ENCODE measurements around the gene ATAD3B. TPM values are rescaled to one million over a fixed set of nuclear protein-coding genes. Genes with fewer than 3 reads are reported as not detected.

The ATAD3B gene
- total RNA-seq, 1 experiment from 2014 or later = 63.6 TPM

- no peaks in the 10 kb centered on the region for H3K9me3 Mint-ChIP-seq
- H3K36me3 Mint-ChIP-seq = no peaks in the 10 kb centered on the region
- ATAC-seq = peak; percentile 4
- peak; percentile 72 for DNase-seq (ENCODE audit: low spot score)
- peaks cover 6% of the 10 kb centered on the region; the same call in 1 of the 2 replicates for H3K27me3 Mint-ChIP-seq (ENCODE audit: low read depth)
- peak overlapping the region; percentile 71 for H3K4me3 Mint-ChIP-seq
- peaks cover 28% of the 10 kb centered on the region for H3K4me1 Mint-ChIP-seq
- TF ChIP-seq MLX (CRISPR knock-in tag; IDR thresholded peaks at IDR 0.05) (no peak), FOXJ3 (CRISPR knock-in tag; IDR thresholded peaks at IDR 0.05; ENCODE audit: borderline replicate concordance) (no peak), GTF2I (CRISPR knock-in tag; conservative IDR thresholded peaks at IDR 0.05) (no peak), ZNF423 (CRISPR knock-in tag; IDR thresholded peaks at IDR 0.05) (peak; percentile 80), TP53 (CRISPR knock-in tag; IDR thresholded peaks at IDR 0.05) (peak; percentile 45; the same call in 1 of the 2 replicates), GRHL2 (CRISPR knock-in tag; IDR thresholded peaks at IDR 0.05; ENCODE audit: insufficient replicate concordance, severe bottlenecking) (no peak), CREM (CRISPR knock-in tag; IDR thresholded peaks at IDR 0.05) (0 out of 2 replicates have a peak, but pooled peaks have one; percentile 18), HMGA2 (CRISPR knock-in tag; IDR thresholded peaks at IDR 0.05) (no peak), USF1 (CRISPR knock-in tag; IDR thresholded peaks at IDR 0.05) (peak; percentile 26; the same call in 1 of the 2 replicates), SP1 (CRISPR knock-in tag; conservative IDR thresholded peaks at IDR 0.05) (peak; percentile 32; the same call in 1 of the 2 replicates)
- TF ChIP-seq, protein P1, sequence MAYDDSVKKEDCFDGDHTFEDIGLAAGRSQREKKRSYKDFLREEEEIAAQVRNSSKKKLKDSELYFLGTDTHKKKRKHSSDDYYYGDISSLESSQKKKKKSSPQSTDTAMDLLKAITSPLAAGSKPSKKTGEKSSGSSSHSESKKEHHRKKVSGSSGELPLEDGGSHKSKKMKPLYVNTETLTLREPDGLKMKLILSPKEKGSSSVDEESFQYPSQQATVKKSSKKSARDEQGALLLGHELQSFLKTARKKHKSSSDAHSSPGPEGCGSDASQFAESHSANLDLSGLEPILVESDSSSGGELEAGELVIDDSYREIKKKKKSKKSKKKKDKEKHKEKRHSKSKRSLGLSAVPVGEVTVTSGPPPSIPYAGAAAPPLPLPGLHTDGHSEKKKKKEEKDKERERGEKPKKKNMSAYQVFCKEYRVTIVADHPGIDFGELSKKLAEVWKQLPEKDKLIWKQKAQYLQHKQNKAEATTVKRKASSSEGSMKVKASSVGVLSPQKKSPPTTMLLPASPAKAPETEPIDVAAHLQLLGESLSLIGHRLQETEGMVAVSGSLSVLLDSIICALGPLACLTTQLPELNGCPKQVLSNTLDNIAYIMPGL (CRISPR knock-in tag; IDR thresholded peaks at IDR 0.05) = peak; percentile 22; the same call in 1 of the 2 replicates
- TF ChIP-seq, protein P2, sequence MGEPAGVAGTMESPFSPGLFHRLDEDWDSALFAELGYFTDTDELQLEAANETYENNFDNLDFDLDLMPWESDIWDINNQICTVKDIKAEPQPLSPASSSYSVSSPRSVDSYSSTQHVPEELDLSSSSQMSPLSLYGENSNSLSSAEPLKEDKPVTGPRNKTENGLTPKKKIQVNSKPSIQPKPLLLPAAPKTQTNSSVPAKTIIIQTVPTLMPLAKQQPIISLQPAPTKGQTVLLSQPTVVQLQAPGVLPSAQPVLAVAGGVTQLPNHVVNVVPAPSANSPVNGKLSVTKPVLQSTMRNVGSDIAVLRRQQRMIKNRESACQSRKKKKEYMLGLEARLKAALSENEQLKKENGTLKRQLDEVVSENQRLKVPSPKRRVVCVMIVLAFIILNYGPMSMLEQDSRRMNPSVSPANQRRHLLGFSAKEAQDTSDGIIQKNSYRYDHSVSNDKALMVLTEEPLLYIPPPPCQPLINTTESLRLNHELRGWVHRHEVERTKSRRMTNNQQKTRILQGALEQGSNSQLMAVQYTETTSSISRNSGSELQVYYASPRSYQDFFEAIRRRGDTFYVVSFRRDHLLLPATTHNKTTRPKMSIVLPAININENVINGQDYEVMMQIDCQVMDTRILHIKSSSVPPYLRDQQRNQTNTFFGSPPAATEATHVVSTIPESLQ (CRISPR knock-in tag; IDR thresholded peaks at IDR 0.05) = no peak
- H3K27ac Mint-ChIP-seq = no peak overlapping the region
- CTCF ChIA-PET = interaction anchor here (1.1 to 2.1 kb wide), 8 partner anchors 14 to 82 kb away, joined by 3 to 11 read pairs (median 5); partner anchors contain the start of genes ANKRD65, AURKAIP1, CCNL2 and MRPL20
- POLR2A ChIA-PET = interaction anchor here (0.6 to 2.5 kb wide), 4 partner anchors 11 to 65 kb away, joined by 7 read pairs; partner anchors contain the start of gene CCNL2
Measured at GRCh38 chr1:1434131-1434823, 37.3 kb upstream of the ATAD3B start.

- peak overlapping the region; percentile 84; the same call in 1 of the 2 replicates for H3K27ac Mint-ChIP-seq
- POLR2A ChIA-PET = interaction anchor here (2.5 kb wide), 1 partner anchor 27 kb away, joined by 7 read pairs; no protein-coding TSS in a partner anchor
- TF ChIP-seq OVOL2 (CRISPR knock-in tag; IDR thresholded peaks at IDR 0.05; ENCODE audit: borderline replicate concordance) (no peak), ZNF423 (CRISPR knock-in tag; IDR thresholded peaks at IDR 0.05) (no peak), TEAD1 (CRISPR knock-in tag; IDR thresholded peaks at IDR 0.05) (no peak), MLX (CRISPR knock-in tag; IDR thresholded peaks at IDR 0.05) (no peak), SMAD4 (CRISPR knock-in tag; IDR thresholded peaks at IDR 0.05) (no peak), TP53 (CRISPR knock-in tag; IDR thresholded peaks at IDR 0.05) (0 out of 2 replicates have a peak, but pooled peaks have one; percentile 23), CBFB (CRISPR knock-in tag; IDR thresholded peaks at IDR 0.05; ENCODE audit: low read depth) (0 out of 2 replicates have a peak, but pooled peaks have one; percentile 14)
- TF ChIP-seq, protein P3, sequence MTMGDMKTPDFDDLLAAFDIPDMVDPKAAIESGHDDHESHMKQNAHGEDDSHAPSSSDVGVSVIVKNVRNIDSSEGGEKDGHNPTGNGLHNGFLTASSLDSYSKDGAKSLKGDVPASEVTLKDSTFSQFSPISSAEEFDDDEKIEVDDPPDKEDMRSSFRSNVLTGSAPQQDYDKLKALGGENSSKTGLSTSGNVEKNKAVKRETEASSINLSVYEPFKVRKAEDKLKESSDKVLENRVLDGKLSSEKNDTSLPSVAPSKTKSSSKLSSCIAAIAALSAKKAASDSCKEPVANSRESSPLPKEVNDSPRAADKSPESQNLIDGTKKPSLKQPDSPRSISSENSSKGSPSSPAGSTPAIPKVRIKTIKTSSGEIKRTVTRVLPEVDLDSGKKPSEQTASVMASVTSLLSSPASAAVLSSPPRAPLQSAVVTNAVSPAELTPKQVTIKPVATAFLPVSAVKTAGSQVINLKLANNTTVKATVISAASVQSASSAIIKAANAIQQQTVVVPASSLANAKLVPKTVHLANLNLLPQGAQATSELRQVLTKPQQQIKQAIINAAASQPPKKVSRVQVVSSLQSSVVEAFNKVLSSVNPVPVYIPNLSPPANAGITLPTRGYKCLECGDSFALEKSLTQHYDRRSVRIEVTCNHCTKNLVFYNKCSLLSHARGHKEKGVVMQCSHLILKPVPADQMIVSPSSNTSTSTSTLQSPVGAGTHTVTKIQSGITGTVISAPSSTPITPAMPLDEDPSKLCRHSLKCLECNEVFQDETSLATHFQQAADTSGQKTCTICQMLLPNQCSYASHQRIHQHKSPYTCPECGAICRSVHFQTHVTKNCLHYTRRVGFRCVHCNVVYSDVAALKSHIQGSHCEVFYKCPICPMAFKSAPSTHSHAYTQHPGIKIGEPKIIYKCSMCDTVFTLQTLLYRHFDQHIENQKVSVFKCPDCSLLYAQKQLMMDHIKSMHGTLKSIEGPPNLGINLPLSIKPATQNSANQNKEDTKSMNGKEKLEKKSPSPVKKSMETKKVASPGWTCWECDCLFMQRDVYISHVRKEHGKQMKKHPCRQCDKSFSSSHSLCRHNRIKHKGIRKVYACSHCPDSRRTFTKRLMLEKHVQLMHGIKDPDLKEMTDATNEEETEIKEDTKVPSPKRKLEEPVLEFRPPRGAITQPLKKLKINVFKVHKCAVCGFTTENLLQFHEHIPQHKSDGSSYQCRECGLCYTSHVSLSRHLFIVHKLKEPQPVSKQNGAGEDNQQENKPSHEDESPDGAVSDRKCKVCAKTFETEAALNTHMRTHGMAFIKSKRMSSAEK (CRISPR knock-in tag; IDR thresholded peaks at IDR 0.05; ENCODE audit: borderline replicate concordance) = no peak
- ATAC-seq (no peak), DNase-seq (ENCODE audit: low spot score) (no peak)
- H3K4me1 Mint-ChIP-seq = peaks cover 27% of the 10 kb centered on the region
- peaks cover 6% of the 10 kb centered on the region; the same call in 1 of the 2 replicates for H3K27me3 Mint-ChIP-seq (ENCODE audit: low read depth)
- H3K9me3 Mint-ChIP-seq = no peaks in the 10 kb centered on the region
- H3K36me3 Mint-ChIP-seq = no peaks in the 10 kb centered on the region
- CTCF ChIA-PET = interaction anchor here (1.3 to 1.5 kb wide), 3 partner anchors 27 to 63 kb away, joined by 5 to 7 read pairs (median 5); partner anchors contain the start of genes AURKAIP1 and MRPL20
- peak overlapping the region; percentile 71 for H3K4me3 Mint-ChIP-seq
Measured at GRCh38 chr1:1434824-1435105, 36.8 kb upstream of the ATAD3B start.

Measured in WTC11 (cell line).